ENCODE measurements around the gene UCMA.
"Not testable (repeated sequence)": the region's sequence is repeated elsewhere in the genome, so short reads cannot be mapped to it uniquely, and the experiment has no call there.

UCMA gene

GRCh38 chr10:13234736-13235135 lies 562 bp upstream of the UCMA start:
- not testable (repeated sequence) for FAIRE-seq; DNase-seq (ENCODE audit: low spot score)

DNA sequence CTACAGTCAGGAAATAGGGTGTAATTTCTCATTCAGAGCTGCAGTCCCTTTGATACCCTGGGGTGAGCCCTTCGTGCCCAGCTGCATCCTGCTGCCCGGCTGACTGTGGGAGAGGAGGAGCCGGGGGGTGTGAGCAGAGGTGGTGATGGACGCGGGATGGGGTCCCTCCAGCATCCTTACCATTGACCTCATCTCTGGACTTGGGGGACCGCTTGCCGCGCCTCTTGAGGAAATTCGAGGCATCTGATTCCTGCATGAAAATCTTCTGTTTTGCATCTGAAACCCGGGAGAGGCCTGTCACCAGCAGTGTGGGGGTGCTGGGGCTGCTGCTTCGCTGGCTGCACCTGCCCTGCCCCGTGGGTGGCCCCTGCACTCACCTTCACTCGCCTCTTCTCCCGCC lies 816 bp downstream of the UCMA start:
- no peak for DNase-seq (ENCODE audit: low spot score)
- FAIRE-seq, result no peak

GRCh38 chr10:13231808-13232207 lies 2.4 kb downstream of the UCMA start:
- DNase-seq (ENCODE audit: low spot score), result no peak
- FAIRE-seq, result no peak

DNA sequence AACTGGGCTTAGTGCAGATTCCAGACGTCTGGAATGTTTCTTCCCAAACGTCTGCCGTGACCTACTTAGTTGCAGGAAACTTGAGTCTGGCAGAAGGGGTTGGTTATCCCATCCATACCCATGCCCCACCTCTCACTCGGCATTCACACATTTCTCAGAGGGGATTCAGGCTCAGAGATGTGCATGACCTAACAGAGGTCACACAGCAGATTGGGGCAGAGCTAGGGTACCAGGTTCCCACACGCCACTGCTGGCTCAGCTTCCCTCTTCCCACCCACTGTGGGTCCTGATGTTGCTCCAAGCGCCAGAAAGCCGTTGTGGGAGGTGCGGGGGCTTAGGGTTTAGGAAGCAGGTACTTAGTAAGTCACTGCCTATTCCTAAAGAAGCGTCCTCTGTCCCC lies 3.0 kb downstream of the UCMA start:
- FAIRE-seq (no peak), DNase-seq (ENCODE audit: low spot score) (no peak)

GRCh38 chr10:13227031-13227430 lies 7.1 kb downstream of the UCMA start:
- FAIRE-seq, result no peak
- DNase-seq (ENCODE audit: low spot score), result no peak

DNA sequence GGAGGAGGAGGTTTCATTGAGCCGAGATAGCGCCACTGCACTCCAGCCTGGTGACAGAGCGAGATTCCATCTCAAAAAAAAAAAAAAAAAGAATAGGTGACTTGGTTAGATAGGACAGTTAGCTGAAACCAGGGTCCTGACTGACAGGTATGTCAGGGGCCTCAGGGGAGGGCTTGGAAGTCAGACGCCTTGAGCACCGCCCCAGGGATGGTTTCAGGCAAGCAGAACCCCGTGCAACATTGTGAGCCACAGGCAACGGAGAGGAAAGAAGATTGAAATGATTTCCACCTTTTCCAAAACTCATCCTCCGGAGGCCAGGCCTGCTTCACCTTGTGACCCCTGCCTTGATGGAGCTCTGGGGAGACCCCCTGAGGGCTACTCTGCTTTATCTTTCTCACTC lies 8.6 kb downstream of the UCMA start:
- DNase-seq (ENCODE audit: low spot score) (no peak), FAIRE-seq (no peak)

DNA sequence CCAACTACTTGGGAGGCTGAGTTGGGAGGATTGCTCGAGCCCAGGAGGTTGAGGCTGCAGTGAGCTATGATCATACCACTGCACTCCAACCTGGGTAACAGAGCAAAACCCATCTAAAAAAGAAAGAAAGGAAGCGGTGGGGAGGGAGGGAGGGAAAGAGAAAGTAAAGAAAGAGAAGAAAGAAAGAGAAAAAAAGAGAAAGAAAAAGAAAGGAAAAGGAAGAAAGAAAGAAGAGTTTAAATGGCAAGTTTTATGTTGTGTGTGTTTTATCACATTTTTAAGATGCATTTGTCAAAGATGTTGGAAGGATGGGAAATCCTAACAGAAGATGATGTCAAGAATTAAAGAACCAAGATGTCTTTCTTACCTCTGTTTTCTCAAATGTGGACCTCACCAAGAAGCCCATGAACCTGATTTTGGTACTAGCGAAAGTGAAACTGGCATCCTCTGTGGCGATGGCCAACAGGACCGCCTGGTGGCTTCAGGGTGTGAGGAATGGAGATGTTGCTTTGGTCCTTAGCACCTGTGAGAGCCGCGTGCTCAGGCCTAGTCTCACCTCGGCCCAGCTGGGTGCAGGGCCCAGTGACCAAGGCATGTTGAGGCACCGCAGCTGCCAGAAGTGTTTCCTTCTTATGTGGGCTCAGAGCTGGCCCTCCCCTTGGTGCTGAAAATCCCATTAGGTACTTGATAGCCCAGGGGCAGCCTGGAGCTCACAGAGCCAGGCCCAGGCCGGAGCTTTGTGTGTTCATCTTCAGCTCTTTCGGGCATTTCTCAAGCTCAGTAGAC lies 9.8 kb downstream of the UCMA start:
- FAIRE-seq (no peak), DNase-seq (ENCODE audit: low spot score) (no peak)

DNA sequence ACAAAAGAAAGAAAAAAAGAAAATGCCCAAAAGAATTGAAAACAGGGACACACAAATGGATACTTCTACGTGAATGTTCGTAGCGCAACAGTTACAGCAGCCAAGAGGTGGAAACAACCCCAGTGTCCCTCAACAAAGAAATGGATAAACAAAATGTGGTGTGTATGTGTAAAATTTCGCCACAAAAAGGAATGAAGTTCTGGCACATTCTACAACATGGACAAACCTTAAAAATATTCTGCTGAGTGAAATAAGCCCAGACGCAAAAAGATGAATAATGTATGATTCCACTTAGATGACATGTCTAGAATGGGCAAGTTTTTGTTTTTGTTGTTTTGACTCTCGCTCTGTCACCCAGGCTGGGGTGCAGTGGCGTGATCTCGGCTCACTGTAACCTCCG lies 10.9 kb downstream of the UCMA start:
- no peak for DNase-seq (ENCODE audit: low spot score)
- FAIRE-seq, result no peak

DNA sequence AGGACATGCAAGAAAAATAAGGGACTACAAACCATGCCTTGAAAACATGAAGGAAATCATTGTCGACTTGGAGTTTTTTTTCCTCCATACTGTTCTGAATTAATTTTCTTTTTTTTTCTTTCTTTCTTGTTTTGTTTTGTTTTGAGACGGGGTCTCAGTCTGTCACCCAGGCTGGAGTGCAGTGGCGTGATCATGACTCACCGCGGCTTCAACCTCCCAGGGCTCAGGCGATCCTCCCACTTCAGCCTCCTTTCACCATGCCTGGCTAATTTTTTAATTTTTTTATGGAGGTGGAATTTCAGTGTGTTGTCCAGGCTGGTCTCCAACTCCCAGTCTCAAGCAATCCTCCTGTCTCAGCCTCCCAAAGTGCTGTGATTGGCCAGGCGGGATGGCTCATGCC lies 11.6 kb downstream of the UCMA start:
- FAIRE-seq (no peak), DNase-seq (ENCODE audit: low spot score) (no peak)

DNA sequence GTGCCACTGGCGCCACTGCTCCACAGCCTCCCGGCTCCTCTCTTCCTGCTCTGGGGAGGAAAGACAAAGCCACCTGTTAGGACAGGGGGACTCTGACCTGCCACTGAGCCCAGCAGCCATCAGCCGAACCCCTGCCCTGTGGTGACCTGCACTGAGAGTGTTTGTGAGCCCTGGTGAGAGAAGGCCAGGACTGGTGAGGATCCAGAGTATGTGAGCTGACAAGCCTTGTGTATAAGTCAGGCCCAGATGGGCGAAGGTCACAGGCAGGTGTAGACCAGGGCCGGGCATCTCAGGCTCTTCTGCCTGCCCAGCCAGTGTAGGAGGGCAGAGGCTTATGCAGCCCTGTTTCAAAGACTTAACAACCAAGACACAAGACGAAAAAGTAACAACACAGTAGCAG lies 12.0 kb downstream of the UCMA start:
- DNase-seq (ENCODE audit: low spot score) (no peak), FAIRE-seq (no peak)

DNA sequence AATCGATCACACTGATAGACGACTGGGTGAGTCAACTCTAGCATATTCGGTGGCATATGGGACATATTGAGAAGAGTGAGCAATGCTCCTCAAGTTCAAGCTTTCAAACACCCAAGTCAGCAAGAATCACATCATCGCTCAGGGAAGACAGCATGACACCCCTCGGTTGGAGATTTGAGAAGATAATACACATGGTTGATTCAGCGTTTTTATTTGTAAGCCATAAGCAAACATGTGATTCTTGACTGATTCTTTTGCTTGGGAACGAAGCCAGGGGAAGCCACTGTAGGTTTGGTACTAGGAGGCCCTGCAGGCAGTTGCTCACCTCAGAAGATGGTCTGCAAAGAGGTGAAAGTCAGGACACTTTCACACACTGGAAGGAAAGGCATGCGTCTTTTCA lies 12.6 kb downstream of the UCMA start:
- no peak for FAIRE-seq
- no peak for DNase-seq (ENCODE audit: low spot score)

DNA sequence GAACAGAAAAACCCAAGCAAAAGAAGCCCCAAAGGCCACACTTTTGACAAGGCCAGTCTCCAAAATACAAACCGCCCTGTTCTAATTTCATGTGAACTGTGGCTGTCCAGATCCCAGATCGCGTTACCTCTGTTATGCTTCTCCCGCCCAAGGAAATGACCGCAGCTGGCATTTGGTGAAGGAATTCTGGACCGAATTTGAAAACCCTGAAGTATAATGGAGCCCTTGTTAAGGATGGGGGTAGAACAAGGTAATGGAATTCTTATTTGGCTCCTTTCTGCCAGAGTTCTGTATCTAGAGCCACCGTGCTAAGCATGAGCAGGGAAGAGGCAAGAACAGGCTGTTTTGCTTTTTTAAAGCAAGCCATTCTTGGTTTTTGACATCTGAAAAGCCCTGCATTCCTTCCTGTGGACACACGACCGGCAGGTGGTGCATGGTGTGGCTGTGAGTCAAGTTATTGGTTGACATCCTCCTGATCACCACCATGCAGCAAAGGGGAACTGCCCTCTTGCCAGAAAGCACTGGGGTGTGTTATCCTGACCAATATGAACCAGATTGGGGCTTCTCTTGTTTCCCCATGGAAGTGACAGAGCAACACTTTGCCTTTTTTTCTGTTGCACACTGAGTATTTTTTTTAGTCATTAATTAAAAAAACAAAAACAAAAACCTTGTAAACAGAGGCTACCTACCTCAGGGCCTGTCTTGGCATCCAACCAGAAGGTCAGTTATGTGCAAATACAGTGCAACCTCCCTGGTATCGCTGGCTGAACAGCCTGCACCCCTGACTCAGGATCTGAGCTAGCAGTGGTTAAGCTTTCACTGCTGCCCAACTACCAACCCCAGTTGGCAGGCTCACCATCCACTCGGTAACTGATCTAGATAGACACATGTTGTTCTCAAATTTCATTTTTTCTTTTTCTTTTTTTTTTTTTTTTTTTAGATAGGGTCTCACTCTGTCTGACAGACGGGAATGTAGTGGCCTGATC lies 14.2 kb downstream of the UCMA start:
- DNase-seq (ENCODE audit: low spot score) (peak; percentile 52), FAIRE-seq (no peak)

GRCh38 chr10:13218878-13219277 lies 15.3 kb downstream of the UCMA start:
- FAIRE-seq (no peak), DNase-seq (ENCODE audit: low spot score) (no peak)

DNA sequence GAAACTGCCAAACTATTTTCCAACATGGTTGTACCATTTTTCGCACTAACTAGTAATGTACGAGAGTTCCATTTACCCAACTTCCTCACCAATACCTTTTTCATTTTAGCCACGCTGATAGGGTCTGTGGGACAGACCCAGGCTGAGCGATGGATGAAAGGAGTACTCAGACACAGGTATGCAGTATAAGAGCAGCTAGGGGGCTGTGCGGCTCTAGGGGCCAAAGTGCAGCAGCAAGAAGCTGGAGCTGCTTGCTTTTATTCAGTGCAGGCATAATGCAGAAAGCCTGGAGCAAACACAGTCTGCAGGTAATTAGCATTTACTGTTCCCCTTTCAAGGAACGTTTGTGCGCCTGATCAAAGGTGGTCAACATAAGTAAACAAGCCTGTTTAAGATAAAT lies 21.0 kb downstream of the UCMA start:
- DNase-seq (ENCODE audit: low spot score), result no peak
- no peak for FAIRE-seq

- FAIRE-seq (no peak), DNase-seq (ENCODE audit: low spot score) (no peak)
These were observed 27.4 kb downstream of the UCMA start for GRCh38 chr10:13206546-13207443.

DNA sequence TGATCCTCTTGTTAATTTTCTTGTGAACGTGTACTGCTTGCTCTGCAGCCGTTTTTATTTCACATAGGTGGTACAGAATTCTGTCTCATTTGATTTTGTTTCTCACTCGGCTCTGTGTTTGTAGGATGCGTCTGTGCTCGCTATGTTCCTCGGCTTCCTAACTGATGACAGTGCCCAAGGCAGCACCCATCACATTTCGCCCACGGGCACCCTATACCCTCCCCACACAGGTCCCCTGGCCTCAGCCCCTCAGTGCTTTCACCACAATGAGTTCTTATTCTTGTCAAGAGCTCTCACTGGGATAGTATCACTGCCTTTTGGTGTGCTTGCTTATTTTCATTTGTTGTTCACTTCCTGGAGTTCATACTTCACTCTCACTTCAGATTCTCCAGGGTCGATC lies 28.1 kb downstream of the UCMA start:
- no peak for DNase-seq (ENCODE audit: low spot score)
- FAIRE-seq, result no peak

GRCh38 chr10:13201132-13201531 lies 33.0 kb downstream of the UCMA start:
- no peak for DNase-seq (ENCODE audit: low spot score)

DNA sequence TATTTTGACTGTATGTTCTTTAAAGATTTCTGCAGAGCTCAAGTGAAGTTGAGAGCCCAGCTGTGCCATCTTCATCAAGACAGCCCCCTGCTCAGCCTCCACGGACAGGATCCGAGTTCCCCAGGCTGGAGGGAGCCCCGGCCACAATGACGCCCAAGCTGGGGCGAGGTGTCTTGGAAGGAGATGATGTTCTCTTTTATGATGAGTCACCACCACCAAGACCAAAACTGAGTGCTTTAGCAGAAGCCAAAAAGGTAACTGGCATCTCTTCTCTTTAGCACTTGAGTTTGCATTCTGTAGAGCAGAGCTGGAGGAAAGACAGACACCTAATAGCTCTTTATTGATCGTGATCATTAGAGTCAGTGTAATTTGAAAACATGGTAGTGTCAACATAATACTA lies 39.2 kb downstream of the UCMA start:
- no peak for DNase-seq (ENCODE audit: low spot score)
- no peak for FAIRE-seq

More at GRCh38 chr10:13201132-13201531, 33.0 kb downstream of the UCMA start:
- no peak for FAIRE-seq

DNA sequence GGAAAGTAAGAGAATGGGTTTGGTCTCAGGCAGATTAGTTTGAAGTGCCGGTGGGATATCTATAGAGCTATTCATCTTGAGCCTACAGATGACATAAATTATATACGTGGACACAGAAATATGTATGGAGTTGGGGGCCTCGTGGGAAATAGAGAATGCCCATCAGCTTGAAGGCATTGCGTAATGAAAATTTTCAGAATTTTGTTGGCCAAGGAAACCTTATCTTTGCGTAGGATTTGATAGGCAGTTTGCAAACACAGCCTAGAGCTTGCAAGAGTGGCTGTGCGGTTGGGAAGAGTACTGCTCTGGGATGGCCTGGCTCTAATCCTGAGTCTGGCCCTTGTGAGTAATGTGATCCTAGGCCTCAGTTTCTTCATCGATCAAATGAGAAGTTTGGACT lies 40.5 kb downstream of the UCMA start:
- DNase-seq (ENCODE audit: low spot score), result no peak
- FAIRE-seq, result no peak

DNA sequence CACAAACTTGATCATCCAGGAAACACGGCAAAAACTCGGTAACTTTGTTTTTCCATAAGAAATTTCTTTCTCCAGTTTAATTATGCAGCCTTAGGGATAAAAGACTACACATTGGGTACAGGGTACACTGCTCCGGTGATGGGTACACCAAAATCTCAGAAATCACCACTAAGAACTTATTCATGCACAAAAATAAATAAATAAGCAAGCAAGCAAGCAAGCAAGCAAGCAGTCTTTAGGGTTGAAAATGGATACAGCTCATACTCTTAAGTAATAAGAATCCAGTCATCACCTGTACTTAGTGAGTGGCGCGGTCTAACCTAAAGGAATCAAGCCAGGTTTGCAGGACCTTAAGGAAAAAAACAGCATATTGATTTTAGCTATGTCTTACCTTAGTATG lies 42.8 kb downstream of the UCMA start:
- DNase-seq (ENCODE audit: low spot score), result no peak
- no peak for FAIRE-seq

- FAIRE-seq, result no peak
- DNase-seq (ENCODE audit: low spot score), result no peak
These were observed 43.4 kb downstream of the UCMA start for GRCh38 chr10:13190816-13191215.

All from RCC 7860 (cell line).